ENCODE data around the gene GMEB2. TPM values are rescaled to one million over a fixed set of nuclear protein-coding genes. Genes with fewer than 3 reads are reported as not detected.
"Not testable (repeated sequence)": the region's sequence is repeated elsewhere in the genome, so short reads cannot be mapped to it uniquely, and the experiment has no call there.

The GMEB2 gene
- total RNA-seq, 6 donors from 2014 or later, result 10.1 to 12.9 (median 12.4) TPM

DNA sequence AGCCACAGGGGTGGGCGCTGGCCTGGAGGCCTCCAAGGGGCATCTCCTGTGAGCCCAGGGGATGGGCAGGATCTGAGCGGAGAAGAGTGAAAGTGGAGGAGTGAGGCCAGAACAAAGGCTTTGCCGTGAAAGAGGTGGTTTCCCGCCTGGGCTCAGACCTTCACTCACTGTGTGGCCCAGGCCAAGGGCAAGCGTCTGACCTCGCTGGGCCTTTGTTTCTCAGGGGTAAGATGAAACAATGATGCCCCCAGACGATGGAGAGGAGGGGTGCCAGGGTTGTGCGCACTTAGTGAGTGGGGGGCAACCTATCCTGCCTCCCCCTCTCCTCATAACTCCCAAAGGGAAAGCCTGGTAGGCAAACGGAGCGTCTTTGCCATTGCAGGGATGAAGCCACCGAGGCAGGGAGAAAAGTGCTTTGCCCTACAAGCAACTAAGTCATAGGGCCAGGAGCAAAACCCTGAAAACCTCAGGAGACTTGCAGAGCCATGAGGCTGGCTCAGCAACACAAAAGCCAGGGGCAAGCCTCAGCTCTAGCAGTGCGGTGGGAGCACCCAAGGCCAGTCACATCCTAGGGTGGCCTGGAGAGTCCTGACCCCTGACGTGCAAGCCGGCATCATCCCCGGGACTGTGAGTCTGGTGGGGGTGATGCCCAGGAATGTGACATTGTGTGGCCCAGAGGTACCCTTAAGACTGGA lies 27.2 kb upstream of the GMEB2 start:
- ATAC-seq (ENCODE audit: low FRiP score in 2 of 2) (no peak), DNase-seq (no peak)
- 48 to 50% methylated on average over 10 to 15 of the region's 15 CpGs for WGBS, 2 donors
- peaks cover 0 to 12% (median 6%) of the 10 kb centered on the region in 4 donors for H3K27me3 ChIP-seq
- peak overlapping the region in 3 of 4 donors; percentile 59 to 73 (median 61) for H3K4me3 ChIP-seq
- peaks cover 35 to 46% (median 42%) of the 10 kb centered on the region in 4 donors for H3K4me1 ChIP-seq
- peak overlapping the region in 3 of 4 donors; percentile 23 to 69 (median 46) for H3K27ac ChIP-seq
- H3K9me3 ChIP-seq, result no peaks in the 10 kb centered on the region
- H3K36me3 ChIP-seq, result no peaks in the 10 kb centered on the region
- TF ChIP-seq CTCF (IDR thresholded peaks at IDR 0.05) (no peak), POLR2AphosphoS5 (IDR thresholded peaks at IDR 0.05) (no peak), POLR2A (IDR thresholded peaks at IDR 0.05) (no peak), EP300 (IDR thresholded peaks at IDR 0.05) (no peak)

DNA sequence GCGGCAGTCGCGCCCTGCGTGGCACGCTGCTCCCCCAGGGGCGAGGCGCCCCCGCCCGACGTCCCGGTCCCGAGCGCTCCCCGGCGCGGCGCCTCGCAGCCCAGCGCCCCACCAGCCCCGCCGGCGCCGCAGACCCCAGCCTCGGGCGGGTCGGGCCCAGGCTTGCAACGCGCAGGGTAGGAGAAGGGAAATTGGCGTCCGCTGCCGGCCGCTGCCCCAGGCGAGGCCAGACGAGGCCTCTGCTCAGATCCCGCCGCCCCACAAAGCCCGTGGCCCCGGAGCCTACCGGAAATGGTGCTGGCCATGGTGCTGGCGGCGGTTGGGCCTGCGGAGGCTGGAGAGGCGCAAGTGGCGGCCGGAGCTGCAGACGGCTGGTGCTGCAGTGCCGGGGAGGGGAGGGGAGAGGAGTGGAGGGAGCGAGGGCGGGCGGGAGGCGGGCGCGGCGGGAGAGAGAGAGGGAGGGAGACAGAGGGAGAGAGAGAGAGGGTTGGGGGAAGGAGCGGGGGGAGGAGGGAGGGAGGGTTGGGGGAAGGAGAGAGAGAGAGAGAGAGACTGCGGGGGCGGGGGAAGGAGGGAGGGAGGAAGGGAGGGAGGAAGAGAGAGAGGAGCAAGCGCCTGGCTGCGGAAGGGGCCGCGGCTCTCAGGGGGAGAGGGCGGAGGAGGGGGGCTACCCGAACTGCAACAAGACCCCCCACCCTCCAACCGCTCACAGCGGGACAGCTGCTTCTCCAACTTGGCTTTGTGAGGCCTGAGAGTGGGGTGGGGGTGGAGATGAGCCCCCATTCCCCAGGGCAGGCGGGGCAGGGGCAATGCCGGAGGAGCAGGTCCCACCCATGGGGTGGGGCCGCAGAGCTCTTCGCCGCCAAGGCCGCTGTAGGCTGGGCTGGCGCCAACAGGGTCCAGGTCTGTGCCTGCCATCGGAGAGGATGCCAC lies 26.4 kb upstream of the GMEB2 start, which contains the start of gene STMN3:
Gene STMN3 (minus strand): TSS at position 384 of the 933 bp plus-strand sequence. CDS start 79 bp downstream, at position 305.
- DNase-seq (peak; percentile 82 to 95), ATAC-seq (ENCODE audit: low FRiP score in 2 of 2) (peak; percentile 77 to 86)
- WGBS, 2 donors, result 1% methylated on average over 9 to 14 of the region's 73 CpGs
- H3K27ac ChIP-seq, result peak within 1 kb of the TSS; percentile 23 to 69 (median 35)
- TF ChIP-seq POLR2AphosphoS5 (IDR thresholded peaks at IDR 0.05) (peak; percentile 30 to 36), EP300 (IDR thresholded peaks at IDR 0.05) (no peak)
- peaks cover 32 to 41% (median 36%) of the 10 kb centered on the region in 4 donors for H3K4me1 ChIP-seq
- H3K9me3 ChIP-seq, result no peaks in the 10 kb centered on the region
- peak within 1 kb of the TSS; percentile 46 to 73 (median 60) for H3K4me3 ChIP-seq
- H3K36me3 ChIP-seq, result no peaks in the 10 kb centered on the region
- H3K27me3 ChIP-seq, result peaks cover 0 to 12% (median 6%) of the 10 kb centered on the region in 4 donors

GRCh38 chr20:63652192-63652980 lies 25.5 kb upstream of the GMEB2 start:
- H3K9me3 ChIP-seq, result no peaks in the 10 kb centered on the region
- DNase-seq, result peak in 1 of 2 donors; percentile 90
- no peaks in the 10 kb centered on the region for H3K36me3 ChIP-seq
- TF ChIP-seq POLR2AphosphoS5 (IDR thresholded peaks at IDR 0.05) (no peak), POLR2A (IDR thresholded peaks at IDR 0.05) (no peak), EP300 (IDR thresholded peaks at IDR 0.05) (no peak), CTCF (IDR thresholded peaks at IDR 0.05) (no peak)
- H3K27ac ChIP-seq, result peak overlapping the region in 2 of 4 donors; percentile 24 to 26
- H3K4me3 ChIP-seq, result peak overlapping the region; percentile 46 to 73 (median 60)
- peaks cover 27 to 34% (median 30%) of the 10 kb centered on the region in 4 donors for H3K4me1 ChIP-seq
- H3K27me3 ChIP-seq, result peaks cover 0 to 12% (median 6%) of the 10 kb centered on the region in 4 donors
- peak in 1 of 2 donors; percentile 54 for ATAC-seq (ENCODE audit: low FRiP score in 2 of 2)
- WGBS, 2 donors, result 0 to 1% methylated on average over 17 to 40 of the region's 91 CpGs

GRCh38 chr20:63651942-63652191 lies 25.0 kb upstream of the GMEB2 start:
- WGBS, 2 donors, result 17 to 20% methylated on average over 1 to 11 of the region's 11 CpGs
- Histone ChIP-seq H3K9me3 (no peaks in the 10 kb centered on the region), H3K4me3 (peak overlapping the region; percentile 14 to 73 (median 60)), H3K27ac (peak overlapping the region in 1 of 4 donors; percentile 26), H3K27me3 (peaks cover 0 to 12% (median 6%) of the 10 kb centered on the region in 4 donors), H3K36me3 (no peaks in the 10 kb centered on the region), H3K4me1 (peaks cover 27 to 32% (median 28%) of the 10 kb centered on the region in 4 donors)
- DNase-seq (no peak), ATAC-seq (ENCODE audit: low FRiP score in 2 of 2) (no peak)
- no peak for TF ChIP-seq CTCF (IDR thresholded peaks at IDR 0.05)
- TF ChIP-seq EP300 (IDR thresholded peaks at IDR 0.05), result no peak
- TF ChIP-seq POLR2A (IDR thresholded peaks at IDR 0.05), result no peak
- TF ChIP-seq POLR2AphosphoS5 (IDR thresholded peaks at IDR 0.05), result no peak

- not testable (repeated sequence) for DNase-seq; H3K36me3 ChIP-seq; H3K27ac ChIP-seq; H3K9me3 ChIP-seq; ATAC-seq (ENCODE audit: low FRiP score in 2 of 2); H3K4me3 ChIP-seq
- Histone ChIP-seq H3K27me3 (peaks cover 0 to 12% (median 6%) of the 10 kb centered on the region in 4 donors), H3K4me1 (peaks cover 27 to 32% (median 28%) of the 10 kb centered on the region in 4 donors)
- WGBS, 2 donors, result 83% methylated on average over 3 of the region's 25 CpGs; no CpG with 5 or more reads in 1 of the 2 donors
These were observed 23.6 kb upstream of the GMEB2 start for GRCh38 chr20:63650486-63650885.
